Psoas muscle (tissue), 8 donors: ENCODE results near the gene PTP4A1. TPM values are rescaled to one million over a fixed set of nuclear protein-coding genes. Genes with fewer than 3 reads are reported as not detected.
"Not testable (repeated sequence)": the region's sequence is repeated elsewhere in the genome, so short reads cannot be mapped to it uniquely, and the experiment has no call there.

Source experiments
- ATAC-seq, 4 donors: fragments of 200-7000 bp; cut with Tn5 transposase; one replicate each; pipeline ENCODE4 v1.9.1; 2020; ENCODE audit warnings: moderate library complexity in 3 of 4, mild to moderate bottlenecking in 2 of 4
- DNase-seq, 2 donors: peaks; one replicate each; pipeline ENCODE4 v3.0.0-alpha.2; 2020
- H3K27ac ChIP-seq: fragments of 200-600 bp; one replicate; pipeline ENCODE4 v1.8.0; 2022
- H3K27me3 ChIP-seq, 3 donors: fragments of 200-600 bp in 1 of 3; one replicate each; pipeline versions ENCODE4 v1.6.1 to v1.8.0; 2013 to 2022; ENCODE audit warnings: low read length in 2 of 3, mild to moderate bottlenecking in 2 of 3, moderate library complexity in 1 of 3; ENCODE audit not compliant: insufficient read depth in 3 of 3
- H3K36me3 ChIP-seq, 2 donors: fragments of 200-600 bp in 1 of 2; one replicate each; pipeline versions ENCODE4 v1.6.1 to v1.8.0; 2013 to 2022; ENCODE audit warnings: low read depth in 1 of 2, mild to moderate bottlenecking in 1 of 2, moderate library complexity in 1 of 2; ENCODE audit not compliant: insufficient read depth in 1 of 2
- H3K4me1 ChIP-seq: fragments of 200-600 bp; one replicate; pipeline ENCODE4 v1.8.0; 2022
- H3K4me3 ChIP-seq: fragments of 200-600 bp; one replicate; pipeline ENCODE4 v1.8.0; 2022; ENCODE audit warnings: mild to moderate bottlenecking
- H3K9me3 ChIP-seq: fragments of 200-600 bp; one replicate; pipeline ENCODE4 v1.8.0; 2022
- WGBS, 3 donors: extraction: QIAGEN DNeasy Blood & Tissue Kit; methylation state at CpG; one replicate each; pipeline versions ENCODE4 v1.1.6 to v1.1.7; 2013; 5-methylcytosine and 5-hydroxymethylcytosine counted together
- intact Hi-C, 2 donors: fragments of 100-400 bp; cut with DNase I; formaldehyde crosslinking; loops; one replicate each; pipeline versions ENCODE4 v1.11.0 to v1.14.2; 2022
- long read RNA-seq, 2 donors: library from polyadenylated mRNA; unstranded; transcript quantifications; one replicate each; pipeline ENCODE4 v2.0.0, GENCODE V29; 2021
- polyA plus RNA-seq, 3 donors: library from polyadenylated mRNA; stranded (reverse); fragments of 200-250 nt; gene quantifications; one replicate each; pipeline ENCODE4 v1.2.3, GENCODE V29; 2013
- total RNA-seq, 4 donors: library from RNA; stranded (reverse); fragmentation: NEBNext Ultra II Directional in 2 of 4; extraction: Animal tissue kit (Norgen Biotek cat#: 25700) in 2 of 4; gene quantifications; one replicate each; pipeline versions ENCODE4 v1.2.1 to v1.2.4, GENCODE V29; 2021 to 2023
- TF ChIP-seq, protein P1 (sequence below): fragments of 200-600 bp; IDR thresholded peaks from one replicate; pipeline ENCODE4 v1.8.0; 2022; ENCODE audit warnings: antibody characterized with exemption
- donor health status: healthy with polysubstance abuse.
- donor health status: DM: no; HTN: no; CAD: no; lungs with moderate emphysema.
- donor health status: Bipolar disorder and iron deficiency.
- donor health status: healthy.
- donor health status: DM: yes; HTN: yes; CAD: no.
- donor health status: DM: no; HTN: no; CAD: no.
- donor health status: DM: no; HTN: no; CAD: no.
- donor health status: DM: yes; HTN: yes; CAD: no.

Gene PTP4A1
- total RNA-seq = 100 to 1,000 TPM; 153 to 202 (median 184) TPM
- 100 to 1,000 TPM; 113 to 159 (median 151) TPM for polyA plus RNA-seq
- long read RNA-seq, donor 1, partial matches to known transcripts = 0 of 6 reads
- long read RNA-seq, donor 1, other reads (novel, unspliced or antisense) = 2 of 6 reads
- long read RNA-seq, donor 2, transcript PTP4A1-203 (5 exons, 2,203 nt) = major isoform, 12 of 39 reads
- long read RNA-seq, donor 2, partial matches to known transcripts = 16 of 39 reads
- long read RNA-seq, donor 2, other reads (novel, unspliced or antisense) = 11 of 39 reads

DNA sequence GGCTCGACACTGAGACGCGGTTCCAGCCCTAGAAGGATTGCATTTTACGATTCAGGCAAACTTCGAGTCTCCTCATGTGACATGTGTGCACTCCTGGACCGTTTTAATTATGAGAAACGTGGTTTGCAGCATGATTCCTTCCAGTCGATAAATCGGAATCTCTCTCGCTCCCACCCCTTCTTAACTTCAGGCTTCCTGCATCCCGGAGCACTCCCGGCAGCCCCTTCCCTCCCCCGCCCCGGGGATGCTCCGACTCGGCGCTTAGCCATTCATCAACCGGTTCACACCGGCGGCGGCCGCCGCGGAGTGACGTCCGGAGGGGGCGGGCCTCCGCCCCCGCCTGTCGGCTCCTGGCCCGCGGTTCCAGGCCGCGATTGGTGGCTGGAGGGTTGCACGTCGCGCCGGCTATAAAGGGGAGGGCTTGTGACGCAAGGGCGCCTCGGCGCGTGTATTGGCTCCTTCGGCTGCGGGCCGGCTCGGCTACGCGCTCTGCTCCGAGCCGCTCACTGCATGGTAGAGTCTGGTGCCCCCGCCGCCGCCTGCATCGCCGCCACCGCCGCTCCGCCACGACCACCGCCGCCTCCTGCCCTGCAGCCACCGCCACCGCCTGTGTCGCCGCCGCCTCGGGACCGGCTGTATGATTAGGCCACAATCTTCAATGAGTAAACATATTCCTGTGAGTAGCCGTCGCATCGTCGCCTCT lies at the start of gene PTP4A1, which contains the start of gene LOC128125822:
Gene PTP4A1 (plus strand): TSS at position 437 of the 703 bp plus-strand sequence. CDS start 4,401 bp downstream, outside the sequence.
Gene LOC128125822 (plus strand): TSS at position 437 of the 703 bp plus-strand sequence.
- TF ChIP-seq, protein P1, sequence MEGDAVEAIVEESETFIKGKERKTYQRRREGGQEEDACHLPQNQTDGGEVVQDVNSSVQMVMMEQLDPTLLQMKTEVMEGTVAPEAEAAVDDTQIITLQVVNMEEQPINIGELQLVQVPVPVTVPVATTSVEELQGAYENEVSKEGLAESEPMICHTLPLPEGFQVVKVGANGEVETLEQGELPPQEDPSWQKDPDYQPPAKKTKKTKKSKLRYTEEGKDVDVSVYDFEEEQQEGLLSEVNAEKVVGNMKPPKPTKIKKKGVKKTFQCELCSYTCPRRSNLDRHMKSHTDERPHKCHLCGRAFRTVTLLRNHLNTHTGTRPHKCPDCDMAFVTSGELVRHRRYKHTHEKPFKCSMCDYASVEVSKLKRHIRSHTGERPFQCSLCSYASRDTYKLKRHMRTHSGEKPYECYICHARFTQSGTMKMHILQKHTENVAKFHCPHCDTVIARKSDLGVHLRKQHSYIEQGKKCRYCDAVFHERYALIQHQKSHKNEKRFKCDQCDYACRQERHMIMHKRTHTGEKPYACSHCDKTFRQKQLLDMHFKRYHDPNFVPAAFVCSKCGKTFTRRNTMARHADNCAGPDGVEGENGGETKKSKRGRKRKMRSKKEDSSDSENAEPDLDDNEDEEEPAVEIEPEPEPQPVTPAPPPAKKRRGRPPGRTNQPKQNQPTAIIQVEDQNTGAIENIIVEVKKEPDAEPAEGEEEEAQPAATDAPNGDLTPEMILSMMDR = no peak
- ATAC-seq (peak; percentile 87 to 91 (median 88)), DNase-seq (peak; percentile 97 to 99)
- Histone ChIP-seq H3K9me3 (no peaks in the 10 kb centered on the region), H3K4me3 (peak within 1 kb of the TSS; percentile 95), H3K4me1 (peaks cover 18% of the 10 kb centered on the region), H3K27me3 (no peaks in the 10 kb centered on the region), H3K27ac (peak within 1 kb of the TSS; percentile 99), H3K36me3 (peaks cover 0 to 11% of the 10 kb centered on the region in 2 donors)
- WGBS, 3 donors = 0% methylated on average over 53 to 73 of the region's 73 CpGs
- intact Hi-C loops = loop anchor here (5.0 to 10.0 kb wide), 5 partner anchors 65 to 220 kb away; partner anchors contain the start of gene PHF3 (in 1 of the 2)

DNA sequence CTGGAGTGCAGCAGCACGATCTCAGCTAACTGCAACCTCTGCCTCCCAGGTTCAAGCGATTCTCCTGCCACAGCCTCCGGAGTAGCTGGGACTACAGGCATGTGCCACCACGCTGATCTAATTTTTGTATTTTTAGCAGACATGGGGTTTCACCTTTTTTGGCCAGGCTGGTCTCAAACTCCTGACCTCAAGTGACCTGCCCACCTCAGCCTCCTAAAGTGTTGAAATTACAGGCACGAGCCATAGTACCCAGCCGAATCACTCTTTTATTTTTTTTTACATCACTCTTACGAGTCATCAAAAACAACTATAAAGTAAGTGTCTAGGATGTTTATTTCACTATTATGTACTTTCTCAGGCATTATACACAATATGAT lies 49.4 kb upstream of the PTP4A1 start:
- DNase-seq, H3K4me3 ChIP-seq, H3K4me1 ChIP-seq, ATAC-seq, H3K27me3 ChIP-seq, H3K27ac ChIP-seq, H3K36me3 ChIP-seq, intact Hi-C loops, H3K9me3 ChIP-seq: not testable (repeated sequence)
- WGBS, 3 donors = 89 to 91% (median 90%) methylated on average over 7 of the region's 7 CpGs

DNA sequence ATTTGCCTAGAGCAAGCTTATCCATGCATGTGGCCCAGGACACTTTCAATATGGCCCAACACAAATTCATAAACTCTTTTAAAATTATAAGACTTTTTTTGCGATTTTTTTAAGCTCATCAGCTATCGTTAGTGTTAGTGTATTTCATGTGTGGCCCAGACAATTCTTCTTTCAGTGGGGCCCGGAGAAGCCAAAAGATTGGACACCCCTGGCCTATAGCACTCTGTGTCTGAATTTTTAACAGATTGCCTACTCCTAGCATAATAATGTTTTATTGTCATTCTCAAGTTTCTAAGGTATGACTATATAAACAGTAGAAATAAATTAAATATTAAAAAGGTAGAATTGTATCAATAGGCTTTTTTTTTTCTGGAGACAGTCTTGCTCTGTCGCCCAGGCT lies 48.6 kb upstream of the PTP4A1 start:
- TF ChIP-seq, protein P1 = no peak
- DNase-seq = no peak
- Histone ChIP-seq H3K9me3 (no peaks in the 10 kb centered on the region), H3K27ac (no peak overlapping the region), H3K4me3 (no peak overlapping the region), H3K27me3 (no peaks in the 10 kb centered on the region), H3K36me3 (no peaks in the 10 kb centered on the region), H3K4me1 (peaks cover 5% of the 10 kb centered on the region)
- no peak for ATAC-seq
- 95 to 97% (median 96%) methylated on average over 4 of the region's 4 CpGs for WGBS, 3 donors
- intact Hi-C loops = no loop called here

DNA sequence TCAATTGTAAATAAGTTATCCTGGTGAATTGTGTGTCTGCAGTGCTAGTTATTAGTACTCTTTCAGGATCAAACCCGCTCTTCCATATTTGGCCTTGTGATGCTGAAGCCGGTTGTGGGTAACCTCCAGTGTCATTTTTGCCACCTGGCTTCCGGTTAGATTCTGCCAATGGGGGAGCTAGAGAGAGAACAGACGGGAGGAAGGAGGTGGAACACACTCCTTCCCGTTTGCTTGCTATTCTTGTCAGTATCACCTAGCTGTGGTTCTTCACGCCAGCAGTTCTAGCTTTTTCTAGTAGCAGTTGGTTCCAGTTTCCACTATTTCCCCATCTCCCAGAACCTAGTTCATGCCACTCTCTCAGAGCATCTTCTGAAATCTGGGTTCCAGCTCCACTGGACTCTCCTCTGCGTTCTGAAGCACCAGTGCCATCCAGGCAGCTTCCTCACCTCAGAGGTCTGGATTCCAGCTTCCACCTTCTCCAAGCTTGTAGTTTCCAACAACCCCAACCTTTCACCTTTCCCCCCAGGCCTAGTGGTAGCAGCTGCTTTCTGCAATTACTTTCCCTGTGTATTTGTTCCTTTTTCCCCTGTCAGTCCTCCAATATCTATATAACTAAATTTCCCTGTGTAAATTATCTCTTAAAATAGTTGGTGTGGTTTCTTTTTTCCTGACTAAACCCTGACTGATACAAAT lies 46.9 kb upstream of the PTP4A1 start:
- no peak overlapping the region for H3K4me3 ChIP-seq
- peaks cover 10% of the 10 kb centered on the region for H3K4me1 ChIP-seq
- no peaks in the 10 kb centered on the region for H3K9me3 ChIP-seq
- ATAC-seq = no peak
- DNase-seq = no peak
- intact Hi-C loops = loop anchor here in 1 of 2 donors (5.0 kb wide), 1 partner anchor 48 kb away; no protein-coding TSS in a partner anchor
- no peak overlapping the region for H3K27ac ChIP-seq
- WGBS, 3 donors = 66 to 78% (median 73%) methylated on average over 7 of the region's 7 CpGs
- no peaks in the 10 kb centered on the region for H3K27me3 ChIP-seq
- H3K36me3 ChIP-seq = no peaks in the 10 kb centered on the region
- TF ChIP-seq, protein P1 = no peak

DNA sequence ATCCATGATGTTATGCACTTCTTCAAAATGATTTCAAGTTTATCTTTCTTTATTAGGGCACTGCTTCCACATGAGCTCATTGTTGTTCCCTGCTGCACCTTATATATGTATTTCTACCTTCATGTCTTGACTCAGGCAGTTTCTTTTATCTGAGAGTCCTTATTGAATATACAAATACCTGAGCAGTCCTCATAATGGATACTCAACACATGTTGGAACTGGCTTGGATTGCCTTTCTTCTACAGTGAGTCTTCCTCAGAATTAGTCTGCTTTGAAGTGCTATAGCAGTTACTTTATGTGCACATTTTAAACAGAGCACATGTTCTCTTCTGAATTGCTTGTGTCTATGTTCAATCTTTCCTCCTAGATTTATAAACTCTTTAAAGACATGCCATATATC lies 45.3 kb upstream of the PTP4A1 start:
- H3K27ac ChIP-seq = peak overlapping the region; percentile 80
- DNase-seq (no peak), ATAC-seq (no peak)
- H3K27me3 ChIP-seq = no peaks in the 10 kb centered on the region
- TF ChIP-seq, protein P1 = no peak
- no peak overlapping the region for H3K4me3 ChIP-seq
- no peaks in the 10 kb centered on the region for H3K9me3 ChIP-seq
- intact Hi-C loops = loop anchor here in 1 of 2 donors (5.0 kb wide), 1 partner anchor 50 kb away; no protein-coding TSS in a partner anchor
- H3K4me1 ChIP-seq = peaks cover 10% of the 10 kb centered on the region
- no peaks in the 10 kb centered on the region for H3K36me3 ChIP-seq
